ACHN (cell line): ENCODE data around the gene SKA3.
"Not testable (repeated sequence)": the region's sequence is repeated elsewhere in the genome, so short reads cannot be mapped to it uniquely, and the experiment has no call there.

Source experiments
- DNase-seq: peaks from one replicate; pipeline ENCODE4 v3.0.0-alpha.2; 2015
- in situ Hi-C: cut with HindIII; loops from 2 replicates; pipeline ENCODE4 v1.10.0; 2017; ENCODE audit warnings: low sequenced_read_pairs, low pct_ligation_motif_present, low pct_unique_long_range_greater_than_20kb

Gene SKA3

DNA sequence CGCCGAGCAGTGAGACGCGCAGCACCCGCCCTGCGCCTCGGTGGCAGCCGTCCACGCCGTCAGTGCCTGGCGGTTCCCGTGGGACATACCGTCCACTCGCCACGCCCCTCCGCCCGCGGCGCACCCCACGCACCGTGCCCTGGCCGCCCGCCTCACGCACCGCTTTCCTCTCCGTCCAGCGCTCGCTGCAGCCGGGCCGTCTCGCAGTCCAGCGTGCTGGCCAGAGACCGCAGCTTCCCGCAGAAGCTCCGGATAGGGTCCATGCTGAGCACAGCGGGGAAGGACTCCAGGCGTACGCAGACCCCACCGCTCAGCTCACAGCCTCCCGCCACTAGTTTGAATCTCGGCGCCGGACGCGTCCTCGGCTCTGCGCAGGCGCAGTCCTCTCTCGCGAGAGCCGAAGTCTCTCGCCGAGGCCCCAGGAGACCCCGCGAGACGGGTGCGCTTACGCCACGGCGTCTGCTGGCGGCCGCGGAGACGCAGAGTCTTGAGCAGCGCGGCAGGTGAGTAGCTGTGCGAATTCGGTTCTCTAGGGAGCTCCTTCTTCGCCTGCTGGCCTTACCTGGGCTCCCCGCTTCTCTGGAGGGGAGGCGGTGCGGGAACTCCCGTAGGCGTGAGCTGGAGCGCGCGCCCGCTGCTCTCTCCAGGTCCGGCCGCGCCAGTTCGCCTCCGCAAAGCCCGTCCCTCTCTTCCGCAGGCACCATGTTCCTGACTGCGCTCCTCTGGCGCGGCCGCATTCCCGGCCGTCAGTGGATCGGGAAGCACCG is at the start of gene SKA3, which contains the start of gene MRPL57:
TSS of gene SKA3 (minus strand) at position 338 of the 767 bp plus-strand sequence. CDS start at position 263, 75 bp downstream.
TSS of gene MRPL57 (plus strand) at position 444 of the 767 bp plus-strand sequence. CDS start at position 703, 259 bp downstream.
- in situ Hi-C loops = no loop called here
- peak; percentile 92 for DNase-seq

- in situ Hi-C loops = no loop called here
- DNase-seq = no peak
Measured at GRCh38 chr13:21225082-21225481, 48.7 kb upstream of the SKA3 start.

DNA sequence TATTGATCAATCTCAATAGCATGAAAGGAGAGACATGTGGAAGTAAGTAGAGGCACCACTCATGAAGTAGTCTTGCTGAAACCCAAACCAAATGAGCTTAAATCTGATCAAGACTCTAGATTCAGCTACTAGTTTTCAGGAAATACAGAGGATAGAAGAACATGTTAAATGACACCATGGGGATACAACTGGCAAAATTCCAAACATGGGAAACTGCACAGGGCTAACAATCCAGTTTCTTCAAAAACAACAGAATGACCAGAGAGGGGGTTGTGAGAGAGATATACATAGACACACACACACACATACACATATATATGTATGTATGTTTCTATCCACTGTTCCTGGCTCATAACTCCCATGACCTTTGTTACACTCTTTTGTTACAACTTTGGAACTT is 44.9 kb upstream of the SKA3 start:
- in situ Hi-C loops = no loop called here
- DNase-seq = no peak

- in situ Hi-C loops, DNase-seq: not testable (repeated sequence)
Measured at GRCh38 chr13:21219716-21220115, 43.4 kb upstream of the SKA3 start.

DNA sequence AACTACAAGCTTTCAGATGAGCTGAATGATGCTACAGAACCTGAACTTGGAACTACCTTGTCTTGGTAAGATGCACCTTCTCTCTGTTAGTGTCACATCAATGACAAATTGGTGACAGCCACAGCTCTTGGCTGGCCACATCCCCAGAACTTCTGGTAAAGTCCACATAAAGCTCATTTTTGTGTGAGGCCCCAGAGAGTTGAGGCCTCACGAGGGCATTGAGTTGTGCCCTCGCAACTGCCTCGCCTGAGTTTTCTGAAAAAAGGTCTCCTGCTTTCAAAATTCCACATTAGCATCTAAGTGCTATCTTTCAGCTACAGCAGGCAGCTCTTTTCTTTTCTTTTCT is 42.7 kb upstream of the SKA3 start:
- in situ Hi-C loops = no loop called here
- no peak for DNase-seq

GRCh38 chr13:21218351-21219035 is 42.1 kb upstream of the SKA3 start:
- in situ Hi-C loops = no loop called here
- DNase-seq = no peak

GRCh38 chr13:21216332-21216731 is 40.0 kb upstream of the SKA3 start:
- in situ Hi-C loops = no loop called here

GRCh38 chr13:21215419-21215818 is 39.1 kb upstream of the SKA3 start:
- DNase-seq, in situ Hi-C loops: not testable (repeated sequence)

More at GRCh38 chr13:21216332-21216731, 40.0 kb upstream of the SKA3 start:
- DNase-seq = no peak

GRCh38 chr13:21212138-21212775 is 35.9 kb upstream of the SKA3 start:
- in situ Hi-C loops = no loop called here
- no peak for DNase-seq

DNA sequence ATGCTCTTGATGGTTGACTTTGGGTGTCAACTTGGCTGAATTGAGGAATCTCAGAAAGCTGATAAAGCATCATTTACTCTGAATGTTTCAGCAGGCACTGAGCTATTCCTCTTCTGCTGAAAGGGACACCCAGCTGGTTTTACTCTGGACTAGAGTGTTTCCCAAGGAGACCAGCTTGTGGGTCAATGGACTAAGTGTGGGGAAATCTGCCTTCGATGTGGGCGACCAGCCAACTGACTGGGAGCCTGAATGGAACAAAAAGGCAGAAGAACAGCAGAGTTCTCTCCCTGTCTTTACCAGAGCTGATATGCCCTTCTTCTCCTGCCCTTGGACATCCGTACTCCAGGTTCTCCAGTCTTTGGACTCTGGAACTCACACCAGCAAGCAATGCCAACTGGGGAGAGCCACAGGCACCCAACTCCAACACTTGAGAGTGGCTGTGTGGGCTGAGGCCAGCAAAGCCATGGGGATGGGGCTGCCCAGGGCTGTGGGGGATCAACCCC is 32.4 kb upstream of the SKA3 start:
- in situ Hi-C loops = no loop called here
- DNase-seq = no peak

- no peak for DNase-seq
- in situ Hi-C loops = no loop called here
Measured at GRCh38 chr13:21202767-21203531, 26.6 kb upstream of the SKA3 start.

DNA sequence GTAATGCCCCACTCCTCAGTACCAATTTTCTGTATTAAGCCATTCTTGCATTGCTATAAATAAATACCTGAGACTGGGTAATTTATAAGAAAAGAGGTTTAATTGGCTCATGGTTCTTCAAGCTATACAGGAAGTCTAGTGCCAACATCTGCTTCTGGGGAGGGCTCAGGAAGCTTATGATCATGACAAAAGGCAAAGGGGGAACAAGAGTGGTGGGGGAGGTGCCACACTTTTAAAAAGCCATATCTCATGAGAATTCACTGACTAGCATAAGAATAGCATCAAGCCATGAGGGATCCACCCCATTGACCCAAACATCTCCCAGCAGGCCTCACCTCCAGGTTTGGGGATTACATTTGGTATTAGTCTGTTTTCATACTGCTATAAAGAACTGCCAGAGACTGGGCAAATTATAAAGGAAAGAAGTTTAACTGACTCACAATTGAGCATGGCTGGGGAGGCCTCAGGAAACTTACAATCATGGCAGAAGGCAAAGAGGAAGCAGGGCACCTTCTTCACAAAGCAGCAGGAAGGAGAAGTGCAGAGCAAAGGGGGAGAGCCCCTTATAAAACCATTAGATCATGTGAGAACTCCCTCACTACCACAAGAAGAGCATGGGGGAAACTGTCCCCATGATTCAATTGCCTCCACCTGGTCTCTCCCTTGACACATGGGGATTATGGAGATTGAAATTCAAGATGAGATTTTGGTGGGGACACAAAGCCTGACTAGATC is 25.3 kb upstream of the SKA3 start:
- DNase-seq, in situ Hi-C loops: not testable (repeated sequence)

DNA sequence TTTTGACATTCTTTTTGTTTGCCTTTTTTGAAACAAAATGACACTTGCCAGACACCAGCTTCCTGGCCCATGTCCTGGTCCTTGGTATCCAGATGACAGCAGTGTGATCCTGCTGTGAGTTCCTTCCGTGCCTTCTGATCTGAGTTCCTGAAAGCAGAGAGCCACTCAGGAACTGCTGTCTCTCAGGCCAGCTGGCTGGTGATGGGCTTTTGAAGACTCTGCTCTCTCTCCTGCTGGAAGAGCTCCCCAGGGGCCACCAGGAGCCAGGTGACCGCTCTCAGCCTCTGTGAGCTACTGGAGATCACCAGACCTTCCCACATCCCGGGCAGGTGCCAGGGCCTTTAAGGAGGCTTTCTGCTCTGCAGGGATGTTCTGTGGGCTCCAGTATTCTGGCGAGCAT is 22.0 kb upstream of the SKA3 start:
- in situ Hi-C loops, DNase-seq: not testable (repeated sequence)

DNA sequence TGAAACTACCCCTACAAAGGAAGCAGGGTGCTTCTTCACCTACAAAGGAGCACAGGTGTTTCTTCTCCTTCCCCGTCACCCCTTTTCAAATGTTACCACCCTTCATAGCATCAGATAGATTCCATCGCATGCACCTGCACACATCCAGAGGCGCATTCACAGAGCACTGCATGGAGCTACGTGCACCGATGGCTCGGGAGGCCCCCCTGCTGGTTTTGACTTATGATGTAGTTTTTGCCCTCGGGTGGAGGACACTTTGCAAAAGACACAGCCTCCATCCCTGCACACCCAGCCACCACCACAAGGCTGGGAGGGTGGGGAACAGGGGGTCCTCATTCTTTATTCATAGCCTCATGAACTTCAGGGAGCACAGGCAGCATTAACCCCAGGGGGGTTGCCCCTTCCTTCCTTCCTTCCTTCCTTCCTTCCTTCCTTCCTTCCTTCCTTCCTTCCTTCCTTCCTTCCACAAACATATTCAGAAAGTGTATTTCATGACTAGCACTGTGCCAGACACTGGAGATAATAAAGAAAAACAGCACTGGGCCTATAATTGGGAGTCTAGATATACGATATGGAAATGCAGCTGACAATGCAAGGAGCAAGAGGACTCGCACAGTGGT is 21.4 kb upstream of the SKA3 start:
- DNase-seq, in situ Hi-C loops: not testable (repeated sequence)

DNA sequence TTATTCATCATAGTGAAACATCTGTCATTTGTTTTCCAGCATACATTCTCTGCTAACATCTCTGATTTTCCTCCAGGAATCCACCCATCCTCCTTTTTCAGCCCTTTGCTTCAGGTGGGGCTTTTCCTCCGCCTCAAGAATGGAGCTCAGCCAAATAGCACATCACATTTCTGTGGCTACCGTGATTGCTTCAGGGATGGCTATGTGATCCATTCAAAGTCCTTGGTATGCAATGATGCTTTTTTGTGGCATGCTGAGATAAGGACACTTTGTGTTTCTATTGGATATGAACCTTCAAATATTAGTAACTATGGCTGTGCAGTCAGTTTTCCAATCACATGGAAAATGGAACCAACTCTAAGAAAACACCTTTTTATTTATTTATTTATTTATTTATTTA is 18.4 kb upstream of the SKA3 start:
- DNase-seq, in situ Hi-C loops: not testable (repeated sequence)

DNA sequence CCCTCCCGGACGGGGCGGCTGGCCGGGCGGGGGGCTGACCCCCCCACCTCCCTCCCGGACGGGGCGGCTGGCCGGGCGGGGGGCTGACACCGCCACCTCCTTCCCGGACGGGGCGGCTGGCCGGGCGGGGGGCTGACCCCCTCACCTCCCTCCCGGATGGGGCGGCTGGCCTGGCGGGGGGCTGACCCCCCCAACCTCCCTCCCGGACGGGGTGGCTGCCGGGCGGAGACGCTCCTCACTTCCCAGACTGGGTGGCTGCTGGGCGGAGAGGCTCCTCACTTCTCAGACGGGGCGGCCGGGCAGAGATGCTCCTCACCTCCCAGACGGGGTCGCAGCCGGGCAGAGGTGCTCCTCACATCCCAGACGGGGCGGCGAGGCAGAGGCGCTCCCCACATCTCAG is 10.1 kb upstream of the SKA3 start:
- DNase-seq, in situ Hi-C loops: not testable (repeated sequence)

GRCh38 chr13:21181671-21182070 is 5.3 kb upstream of the SKA3 start:
- in situ Hi-C loops = no loop called here

GRCh38 chr13:21176982-21177284 is 581 bp upstream of the SKA3 start:
- no peak for DNase-seq
- in situ Hi-C loops = no loop called here

More at GRCh38 chr13:21181671-21182070, 5.3 kb upstream of the SKA3 start:
- DNase-seq = peak; percentile 51
